RCC 7860 (cell line): ENCODE measurements around the gene TRAM2.
A peak's percentile ranks its signal among the peaks of the same experiment; 100 is the strongest.

Experiments used
- DNase-seq: peaks from one replicate; pipeline ENCODE4 v3.0.0-alpha.2; 2015; ENCODE audit warnings: low spot score
- FAIRE-seq: peaks from 2 replicates; lab custom pipeline; 2012; peaks lifted over from hg19 to GRCh38; lab: Jason Lieb, UNC

Gene TRAM2

GRCh38 chr6:52577022-52577777 is at the start of gene TRAM2:
Gene TRAM2, minus strand, starts transcription at chr6:52577060. Its CDS starts 145 bp downstream, at chr6:52576915.
- FAIRE-seq = no peak
- peak; percentile 64 for DNase-seq

GRCh38 chr6:52622810-52623209 is 46.0 kb upstream of the TRAM2 start:
- DNase-seq = no peak
- FAIRE-seq = no peak

- DNase-seq (no peak), FAIRE-seq (no peak)
These were observed 44.8 kb upstream of the TRAM2 start for GRCh38 chr6:52621631-52622030.

DNA sequence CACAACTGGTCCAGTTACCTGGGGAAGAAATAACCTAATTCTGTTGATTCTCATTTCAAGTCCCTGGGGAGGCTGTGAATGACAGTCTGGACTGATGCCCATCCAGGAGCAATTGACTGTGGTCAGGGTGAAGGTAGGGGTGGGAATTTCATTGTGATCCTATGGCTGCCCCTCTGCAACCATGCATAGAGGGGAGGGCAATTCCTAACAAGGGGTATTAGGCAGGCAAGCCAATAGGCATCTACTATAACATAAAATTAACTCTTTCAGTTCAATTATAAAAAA is 44.0 kb upstream of the TRAM2 start:
- no peak for DNase-seq
- FAIRE-seq = no peak

GRCh38 chr6:52620055-52620905 is 43.4 kb upstream of the TRAM2 start:
- no peak for DNase-seq

GRCh38 chr6:52617087-52617486 is 40.2 kb upstream of the TRAM2 start:
- no peak for DNase-seq
- FAIRE-seq = no peak

More at GRCh38 chr6:52620055-52620905, 43.4 kb upstream of the TRAM2 start:
- FAIRE-seq = no peak

- FAIRE-seq (no peak), DNase-seq (no peak)
These were observed 39.3 kb upstream of the TRAM2 start for GRCh38 chr6:52616059-52616690.

DNA sequence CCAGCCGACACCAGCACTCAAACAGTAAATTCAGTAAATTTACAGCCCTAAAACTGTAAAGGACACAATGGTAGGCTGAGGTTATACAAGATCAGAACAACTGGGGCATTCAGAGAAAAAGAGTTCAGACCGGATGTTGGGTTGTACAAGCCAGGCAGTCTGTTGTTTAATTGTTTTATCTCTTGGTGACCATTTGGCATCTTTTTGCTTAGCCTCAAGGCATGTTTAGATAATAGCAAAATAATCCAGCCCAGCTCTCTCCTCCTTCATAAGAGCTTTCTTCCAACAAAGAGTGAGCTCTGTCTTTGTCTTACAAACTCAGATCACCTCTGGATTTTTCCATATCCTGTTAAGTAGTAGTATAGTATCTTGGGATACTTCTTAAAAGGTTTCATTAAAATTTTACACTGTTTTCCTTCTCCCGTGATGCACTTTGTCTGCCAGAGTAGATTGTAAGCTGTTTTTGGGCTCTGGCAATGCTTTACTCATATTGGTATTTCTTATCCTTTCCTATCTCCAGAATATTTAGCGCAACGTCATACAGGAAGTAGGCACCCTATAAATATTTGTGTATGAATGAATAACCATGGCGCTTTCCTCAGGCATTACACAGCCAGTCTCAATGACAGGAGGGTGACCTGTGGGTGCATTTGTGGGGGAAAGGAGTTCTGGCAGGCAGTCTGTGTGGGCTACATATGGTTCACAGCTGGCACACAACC is 35.6 kb upstream of the TRAM2 start:
- FAIRE-seq = no peak
- no peak for DNase-seq

- DNase-seq = no peak
- FAIRE-seq = no peak
These were observed 35.0 kb upstream of the TRAM2 start for GRCh38 chr6:52611833-52612232.

DNA sequence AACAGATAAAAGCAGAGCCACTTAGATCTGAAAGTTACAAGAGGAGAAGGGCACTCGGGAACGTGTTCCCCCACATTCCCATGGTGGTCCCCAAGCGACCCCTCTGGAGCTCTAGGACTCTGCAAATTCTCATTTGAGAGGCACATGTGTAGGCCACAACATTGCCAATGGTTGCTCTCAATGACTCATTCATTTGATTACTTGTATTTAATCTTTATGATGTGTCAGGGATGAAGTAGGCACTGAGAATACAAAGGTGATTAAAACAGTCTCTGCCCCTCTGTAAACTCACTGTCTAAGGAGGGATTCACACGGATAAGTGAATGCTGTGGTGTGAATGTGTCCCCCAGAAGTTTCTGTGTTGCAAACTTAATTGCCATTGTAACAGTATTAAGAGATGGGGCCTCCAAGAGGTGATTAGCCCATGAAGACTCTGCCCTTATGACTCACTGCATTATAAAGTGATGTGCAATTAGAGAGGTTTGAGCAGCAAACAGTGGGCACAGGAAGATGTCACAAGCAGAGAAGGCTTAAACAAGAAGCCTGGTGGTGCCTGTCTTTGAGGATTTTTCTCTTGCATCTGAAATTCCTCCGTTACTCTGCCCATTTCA is 34.0 kb upstream of the TRAM2 start:
- FAIRE-seq = no peak

DNA sequence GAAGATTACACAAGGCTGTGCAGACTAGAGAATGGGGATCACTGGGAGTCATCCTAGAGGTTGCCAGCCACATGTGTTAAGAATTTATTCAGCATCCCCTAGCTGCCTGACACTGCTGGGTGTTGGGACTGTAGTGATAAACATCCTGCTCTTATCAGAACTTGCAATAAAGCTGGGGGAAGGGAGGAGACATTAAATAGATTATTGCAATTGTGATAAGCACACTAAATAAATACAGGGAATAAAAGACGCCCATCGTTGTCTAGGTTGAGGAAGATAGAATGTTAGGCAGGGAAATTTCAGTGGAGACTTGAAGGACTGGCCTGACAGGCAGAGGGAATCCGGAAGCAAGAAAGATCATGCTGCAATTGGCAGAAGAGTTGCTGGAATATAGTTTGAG is 33.2 kb upstream of the TRAM2 start:
- DNase-seq = no peak
- no peak for FAIRE-seq

More for the DNA sequence above, 34.0 kb upstream of the TRAM2 start:
- DNase-seq = no peak

DNA sequence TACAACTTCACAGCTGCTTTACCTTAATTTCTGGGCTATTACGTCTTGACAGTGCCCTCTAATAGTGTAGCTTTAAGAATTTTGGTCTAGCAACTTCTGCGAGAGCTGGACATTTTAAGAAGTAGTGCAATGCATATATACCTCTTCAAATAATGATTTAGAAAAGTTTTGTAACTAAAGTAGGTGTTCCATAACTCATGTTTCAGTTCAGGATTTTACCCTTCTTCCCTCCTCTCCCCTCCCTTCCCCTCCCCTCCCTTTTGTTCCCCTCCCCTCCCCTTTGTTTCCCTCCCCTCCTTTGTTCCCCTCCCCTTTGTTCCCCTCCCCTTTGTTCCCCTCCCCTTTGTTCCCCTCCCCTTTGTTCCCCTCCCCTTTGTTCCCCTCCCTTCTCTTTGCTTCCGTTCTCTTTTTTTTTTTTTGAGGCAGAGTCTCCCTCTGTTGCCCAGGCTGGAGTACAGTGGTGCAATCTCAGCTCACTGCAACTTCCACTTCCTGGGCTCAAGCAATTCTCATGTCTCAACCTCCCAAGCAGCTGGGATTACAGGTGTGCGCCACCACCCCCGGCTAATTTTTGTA is 28.8 kb upstream of the TRAM2 start:
- DNase-seq (no peak), FAIRE-seq (no peak)

- DNase-seq = peak; percentile 56
- FAIRE-seq = peak; percentile 7
These were observed 26.3 kb upstream of the TRAM2 start for GRCh38 chr6:52603000-52603795.

DNA sequence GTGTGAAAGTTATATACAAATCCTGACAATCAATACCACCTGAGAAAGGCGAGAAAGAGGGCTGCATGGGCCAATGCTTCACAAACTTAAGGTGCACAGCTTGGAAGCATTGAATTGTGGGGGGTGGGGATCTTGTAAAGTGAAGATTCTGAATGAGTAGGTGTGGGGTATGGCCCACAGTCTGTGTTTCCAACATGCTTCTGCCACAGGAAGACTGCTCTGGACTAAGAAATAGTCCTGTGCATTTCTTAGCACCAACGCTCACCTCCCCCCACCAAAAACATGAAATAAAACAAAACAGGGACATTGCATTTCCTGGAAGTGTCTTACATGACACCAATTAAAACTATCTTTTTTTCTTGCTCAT is 21.9 kb upstream of the TRAM2 start:
- FAIRE-seq = no peak

GRCh38 chr6:52598123-52598823 is 21.4 kb upstream of the TRAM2 start:
- DNase-seq (peak; percentile 61), FAIRE-seq (no peak)

More for the DNA sequence above, 21.9 kb upstream of the TRAM2 start:
- no peak for DNase-seq

GRCh38 chr6:52597738-52598122 is 20.9 kb upstream of the TRAM2 start:
- FAIRE-seq = no peak
- no peak for DNase-seq

- FAIRE-seq = no peak
- no peak for DNase-seq
These were observed 19.6 kb upstream of the TRAM2 start for GRCh38 chr6:52596371-52597028.

- DNase-seq (peak; percentile 77), FAIRE-seq (peak; percentile 80)
These were observed 18.9 kb upstream of the TRAM2 start for GRCh38 chr6:52595796-52596130.
